Measurements from ENCODE around the gene ZNF433.

DNA sequence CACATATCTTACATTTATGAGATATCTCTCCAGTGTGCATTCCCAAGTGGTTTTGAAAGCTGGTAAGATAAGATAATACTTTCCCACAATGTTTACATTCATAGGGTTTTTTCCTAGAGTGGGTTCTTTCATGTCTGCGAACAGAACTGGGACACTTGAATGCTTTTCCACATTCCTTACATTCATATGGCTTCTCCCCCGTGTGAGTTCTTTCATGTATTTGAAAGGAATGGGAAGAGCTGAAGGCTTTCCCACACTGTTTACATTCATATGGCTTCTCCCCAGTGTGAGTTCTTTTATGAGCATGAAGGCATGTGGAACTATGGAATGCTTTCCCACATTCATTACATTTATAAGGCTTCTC, 19.7 kb downstream of the ZNF433 start:
- TF ChIP-seq, protein P1, sequence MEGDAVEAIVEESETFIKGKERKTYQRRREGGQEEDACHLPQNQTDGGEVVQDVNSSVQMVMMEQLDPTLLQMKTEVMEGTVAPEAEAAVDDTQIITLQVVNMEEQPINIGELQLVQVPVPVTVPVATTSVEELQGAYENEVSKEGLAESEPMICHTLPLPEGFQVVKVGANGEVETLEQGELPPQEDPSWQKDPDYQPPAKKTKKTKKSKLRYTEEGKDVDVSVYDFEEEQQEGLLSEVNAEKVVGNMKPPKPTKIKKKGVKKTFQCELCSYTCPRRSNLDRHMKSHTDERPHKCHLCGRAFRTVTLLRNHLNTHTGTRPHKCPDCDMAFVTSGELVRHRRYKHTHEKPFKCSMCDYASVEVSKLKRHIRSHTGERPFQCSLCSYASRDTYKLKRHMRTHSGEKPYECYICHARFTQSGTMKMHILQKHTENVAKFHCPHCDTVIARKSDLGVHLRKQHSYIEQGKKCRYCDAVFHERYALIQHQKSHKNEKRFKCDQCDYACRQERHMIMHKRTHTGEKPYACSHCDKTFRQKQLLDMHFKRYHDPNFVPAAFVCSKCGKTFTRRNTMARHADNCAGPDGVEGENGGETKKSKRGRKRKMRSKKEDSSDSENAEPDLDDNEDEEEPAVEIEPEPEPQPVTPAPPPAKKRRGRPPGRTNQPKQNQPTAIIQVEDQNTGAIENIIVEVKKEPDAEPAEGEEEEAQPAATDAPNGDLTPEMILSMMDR (conservative IDR thresholded peaks at IDR 0.05; ENCODE audit: low read length) = no peak
- TF ChIP-seq EZH2phosphoT487 (IDR thresholded peaks at IDR 0.05; ENCODE audit: borderline replicate concordance, low read depth, low read length) = no peak
